ENCODE measurements around the gene TTLL11.

GRCh38 chr9:122070728-122071515 lies 22.2 kb downstream of the TTLL11 start:
- TF ChIP-seq CTCF (conservative IDR thresholded peaks at IDR 0.05; ENCODE audit: low read depth in 2 of 2) (0 out of 4 replicates have a peak, but pooled peaks of 1 of the 2 experiments have one; percentile 10), EZH2 (IDR thresholded peaks at IDR 0.05; ENCODE audit: low read depth, unreplicated experiment) (no peak), REST (IDR thresholded peaks at IDR 0.05; ENCODE audit: unreplicated experiment) (no peak), STAT1 (IDR thresholded peaks at IDR 0.05; ENCODE audit: unreplicated experiment) (no peak), POLR2AphosphoS5 (IDR thresholded peaks at IDR 0.05; ENCODE audit: low read depth) (no peak), EZH2phosphoT487 (IDR thresholded peaks at IDR 0.05; ENCODE audit: unreplicated experiment) (no peak), NANOG (IDR thresholded peaks at IDR 0.05; ENCODE audit: borderline replicate concordance) (no peak), JUNB (IDR thresholded peaks at IDR 0.05; ENCODE audit: unreplicated experiment) (no peak), CREB1 (CRISPR knock-in tag; IDR thresholded peaks at IDR 0.05; ENCODE audit: low read depth) (no peak), ZNF462 (CRISPR knock-in tag; IDR thresholded peaks at IDR 0.05) (no peak), ZNF331 (CRISPR knock-in tag; IDR thresholded peaks at IDR 0.05; ENCODE audit: low read depth) (no peak), ETS1 (IDR thresholded peaks at IDR 0.05) (no peak), ZNF114 (CRISPR knock-in tag; IDR thresholded peaks at IDR 0.05) (no peak)
